ENCODE data around the gene DRAM2.
"Not testable (repeated sequence)": the region's sequence is repeated elsewhere in the genome, so short reads cannot be mapped to it uniquely, and the experiment has no call there.

Gene DRAM2

DNA sequence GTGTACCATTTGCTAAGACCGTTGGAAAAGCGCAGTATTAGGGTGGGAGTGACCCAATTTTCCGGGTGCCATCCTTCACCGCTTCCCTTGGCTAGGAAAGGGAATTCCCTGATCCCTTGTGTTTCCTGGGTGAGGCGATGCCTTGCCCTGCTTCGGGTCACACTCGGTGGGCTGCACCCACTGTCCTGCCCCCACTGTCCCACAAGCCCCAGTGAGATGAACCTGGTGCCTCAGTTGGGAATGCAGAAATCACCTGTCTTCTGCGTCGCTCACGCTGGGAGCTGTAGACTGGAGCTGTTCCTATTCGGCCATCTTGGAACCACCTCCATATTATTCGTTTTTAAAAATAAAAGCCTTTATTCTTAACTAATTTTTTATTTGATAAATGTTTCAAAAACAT is 60.6 kb downstream of the DRAM2 start:
- not testable (repeated sequence) for DNase-seq (ENCODE audit: low spot score)

DNA sequence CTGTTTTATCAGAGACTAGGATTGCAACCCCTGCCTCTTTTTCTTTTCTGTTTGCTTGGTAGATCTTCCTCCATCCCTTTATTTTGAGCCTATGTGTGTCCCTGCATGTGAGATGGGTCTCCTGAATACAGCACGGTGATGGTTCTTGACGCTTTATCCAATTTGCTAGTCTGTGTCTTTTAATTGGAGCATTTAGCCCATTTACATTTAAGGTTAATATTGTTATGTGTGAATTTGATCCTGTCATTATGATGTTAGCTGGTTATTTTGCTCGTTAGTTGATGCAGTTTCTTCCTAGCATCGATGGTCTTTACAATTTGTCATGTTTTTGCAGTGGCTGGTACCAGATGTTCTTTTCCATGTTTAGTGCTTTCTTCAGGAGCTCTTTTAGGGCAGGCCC is 62.6 kb downstream of the DRAM2 start:
- not testable (repeated sequence) for DNase-seq (ENCODE audit: low spot score)

Measured in CD4-positive, alpha-beta T cell treated with Interleukin-15 for 4 hours (primary cell).